Hindlimb muscle (tissue), 1 donor: ENCODE measurements around the gene DRC3. TPM values are rescaled to one million over a fixed set of nuclear protein-coding genes. Genes with fewer than 3 reads are reported as not detected.
"Not testable (repeated sequence)": the region's sequence is repeated elsewhere in the genome, so short reads cannot be mapped to it uniquely, and the experiment has no call there.

ENCODE experiments used
- DNase-seq: peaks from one replicate; pipeline ENCODE4 v3.0.0-alpha.2; 2013
- polyA plus RNA-seq: library from polyadenylated mRNA; unstranded; fragments of 120-200 nt; gene quantifications from one replicate; pipeline ENCODE4 v1.2.1, GENCODE V29; 2013; ENCODE audit not compliant: insufficient read length

Gene DRC3
- polyA plus RNA-seq, result 8.3 TPM

- DNase-seq, result peak; percentile 100
Observed at GRCh38 chr17:17972126-17972951, at the start of gene DRC3, which contains the start of gene TOM1L2. TSS of gene DRC3 (plus strand) at chr17:17972862. CDS start at chr17:17977599, 4,737 bp downstream. TSS of gene TOM1L2 (minus strand) at chr17:17972400. CDS start at chr17:17972313, 87 bp downstream.

- no peak for DNase-seq
Observed at GRCh38 chr17:17924131-17924856, 48.4 kb upstream of the DRC3 start.

- no peak for DNase-seq
Observed at GRCh38 chr17:17924857-17925250, 47.8 kb upstream of the DRC3 start.

- no peak for DNase-seq
Observed at GRCh38 chr17:17926036-17926435, 46.6 kb upstream of the DRC3 start.

GRCh38 chr17:17926840-17927449 lies 45.7 kb upstream of the DRC3 start:
- DNase-seq, result no peak

GRCh38 chr17:17928398-17929287 lies 44.0 kb upstream of the DRC3 start:
- DNase-seq, result no peak

- no peak for DNase-seq
Observed at GRCh38 chr17:17929655-17930380, 42.8 kb upstream of the DRC3 start.

GRCh38 chr17:17930674-17931073 lies 42.0 kb upstream of the DRC3 start:
- DNase-seq, result no peak

GRCh38 chr17:17931159-17931558 lies 41.5 kb upstream of the DRC3 start:
- DNase-seq, result no peak

- DNase-seq, result no peak
Observed at GRCh38 chr17:17933775-17934174, 38.9 kb upstream of the DRC3 start.

- DNase-seq, result no peak
Observed at GRCh38 chr17:17934214-17934613, 38.4 kb upstream of the DRC3 start.

GRCh38 chr17:17934806-17935205 lies 37.9 kb upstream of the DRC3 start:
- no peak for DNase-seq

GRCh38 chr17:17935321-17936271 lies 37.1 kb upstream of the DRC3 start:
- no peak for DNase-seq

GRCh38 chr17:17937201-17937853 lies 35.3 kb upstream of the DRC3 start:
- DNase-seq, result no peak

- no peak for DNase-seq
Observed at GRCh38 chr17:17937958-17938357, 34.7 kb upstream of the DRC3 start.

- DNase-seq, result no peak
Observed at GRCh38 chr17:17938388-17939107, 34.1 kb upstream of the DRC3 start.

GRCh38 chr17:17939941-17940340 lies 32.7 kb upstream of the DRC3 start:
- DNase-seq, result not testable (repeated sequence)

- no peak for DNase-seq
Observed at GRCh38 chr17:17940441-17940911, 32.2 kb upstream of the DRC3 start.

- DNase-seq, result no peak
Observed at GRCh38 chr17:17941015-17941414, 31.6 kb upstream of the DRC3 start.
